ENCODE results near the gene VPS26A.

VPS26A gene

DNA sequence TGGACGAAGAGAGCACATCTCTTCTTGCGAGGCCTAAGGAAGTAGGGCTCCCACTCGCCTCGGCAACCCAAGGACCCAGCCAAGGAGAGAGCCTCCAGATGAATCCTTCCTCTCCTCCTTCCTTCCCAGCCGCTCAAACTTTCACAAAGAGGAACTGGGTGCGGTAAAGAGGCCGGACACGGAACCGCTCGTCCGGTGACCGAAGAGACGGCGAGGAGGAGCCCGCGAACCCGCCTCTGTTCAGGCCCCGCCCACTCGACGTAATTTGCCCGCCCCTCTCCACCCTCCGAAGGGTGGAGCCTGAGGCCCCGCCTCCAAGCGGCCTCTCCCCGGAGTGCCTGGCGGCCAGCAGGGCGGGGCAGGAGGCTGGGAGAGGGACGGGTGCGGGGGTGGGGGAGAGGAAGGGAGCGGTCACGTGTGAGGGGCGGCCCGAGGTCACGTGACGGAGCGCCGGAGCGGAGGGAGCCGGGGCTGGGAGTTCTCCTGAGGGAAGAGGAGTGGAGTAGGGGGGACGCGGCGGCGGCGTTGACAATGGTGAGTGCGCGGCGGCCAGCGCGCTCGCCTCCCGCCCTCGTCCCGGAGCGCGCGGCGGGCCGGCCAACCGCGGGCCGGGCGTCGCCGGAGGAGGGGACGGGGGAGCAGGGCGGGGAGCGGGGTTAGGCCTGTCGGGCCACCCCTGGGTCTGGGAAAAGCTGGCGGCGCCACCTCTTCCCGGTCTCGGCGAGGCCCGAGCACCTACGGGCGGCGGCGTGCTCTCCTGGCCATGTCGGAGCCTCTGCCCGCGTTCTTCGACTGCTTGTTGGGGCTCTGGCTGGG lies at the start of gene VPS26A:
TSS of gene VPS26A (plus strand) at position 432 of the 816 bp plus-strand sequence. CDS start at position 532, 100 bp downstream.
- DNase-seq: peak; percentile 98

DNA sequence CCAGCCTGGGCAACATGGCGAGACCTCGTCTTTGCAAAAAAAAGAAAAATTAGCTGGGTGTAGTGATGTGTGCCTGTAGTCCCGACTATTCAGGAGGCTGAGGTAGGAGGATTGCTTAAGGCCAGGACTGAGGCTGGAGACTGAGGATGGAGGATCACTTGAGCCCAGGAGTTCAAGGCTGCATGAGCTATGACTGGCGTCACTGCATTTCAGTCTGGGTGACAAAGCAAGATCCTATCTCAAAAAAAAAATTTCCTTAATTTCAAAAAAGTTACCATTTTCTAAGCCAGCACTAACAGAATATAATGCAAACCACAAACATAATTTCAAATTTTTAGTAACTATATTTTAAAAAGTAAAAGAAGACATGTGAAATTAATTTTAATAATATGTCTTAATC lies 49.4 kb upstream of the VPS26A start:
- DNase-seq: no peak

DNA sequence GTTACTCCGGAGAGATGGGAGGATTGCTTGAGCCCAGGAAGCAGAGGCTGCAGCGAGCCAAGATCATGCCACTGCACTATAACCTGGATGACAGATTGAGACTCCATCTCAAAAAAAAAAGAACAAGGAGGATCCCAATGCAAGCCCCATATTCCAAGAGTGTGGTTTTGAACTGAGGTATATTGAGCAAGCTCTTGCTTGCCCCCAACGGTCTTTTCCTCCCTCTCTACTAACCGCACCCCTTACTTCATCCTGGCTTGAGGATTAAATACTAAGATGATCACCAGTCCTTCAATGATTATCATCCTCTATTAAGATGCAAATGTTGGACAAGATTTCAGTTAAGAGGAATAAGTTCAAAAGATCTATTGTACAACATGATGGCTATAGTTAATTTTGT lies 48.5 kb upstream of the VPS26A start:
- DNase-seq: no peak

GRCh38 chr10:69078311-69078710 lies 45.7 kb upstream of the VPS26A start:
- no peak for DNase-seq

GRCh38 chr10:69080226-69080625 lies 43.8 kb upstream of the VPS26A start:
- DNase-seq: no peak

- DNase-seq: no peak
Measured at GRCh38 chr10:69086001-69086509, 37.9 kb upstream of the VPS26A start.

GRCh38 chr10:69087590-69088470 lies 36.1 kb upstream of the VPS26A start, which contains the start of gene SRGN:
Gene SRGN, plus strand, starts transcription at chr10:69088103. Its CDS starts 55 bp downstream, at chr10:69088158.
- DNase-seq: peak; percentile 78

- DNase-seq: peak; percentile 11
Measured at GRCh38 chr10:69088471-69088769, 35.6 kb upstream of the VPS26A start.

DNA sequence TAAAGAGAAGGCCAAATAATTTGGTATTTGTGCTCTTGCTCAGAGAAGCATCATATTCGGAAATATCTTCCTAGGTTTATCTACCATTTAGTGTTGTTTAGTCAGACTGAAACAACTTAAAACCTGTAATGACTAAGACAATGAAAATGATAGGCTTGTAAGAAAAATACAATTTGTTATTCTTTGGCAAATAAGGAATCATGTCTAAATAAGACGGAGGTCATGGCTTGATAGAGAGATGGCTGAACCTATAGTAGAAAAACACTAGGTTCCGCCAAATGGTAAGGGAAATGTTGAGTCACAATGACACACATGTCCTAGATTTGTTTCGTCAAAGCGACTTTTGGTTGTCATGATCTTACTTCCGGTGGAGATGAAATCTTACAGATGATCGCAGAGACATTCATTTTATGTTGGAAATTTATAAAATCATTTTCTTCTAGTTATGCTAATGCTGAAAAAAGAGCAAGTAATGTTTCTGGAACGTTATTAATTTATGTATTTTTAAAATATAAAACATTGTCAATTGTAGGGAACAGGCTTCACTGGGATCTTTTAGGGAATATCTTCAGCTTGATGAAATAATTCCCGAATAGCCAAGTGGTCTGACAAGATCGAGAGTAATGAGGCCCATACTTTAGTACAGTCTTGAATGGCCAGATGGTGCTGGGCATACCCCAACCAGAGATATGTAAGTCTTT lies 35.0 kb upstream of the VPS26A start:
- DNase-seq: peak; percentile 36

DNA sequence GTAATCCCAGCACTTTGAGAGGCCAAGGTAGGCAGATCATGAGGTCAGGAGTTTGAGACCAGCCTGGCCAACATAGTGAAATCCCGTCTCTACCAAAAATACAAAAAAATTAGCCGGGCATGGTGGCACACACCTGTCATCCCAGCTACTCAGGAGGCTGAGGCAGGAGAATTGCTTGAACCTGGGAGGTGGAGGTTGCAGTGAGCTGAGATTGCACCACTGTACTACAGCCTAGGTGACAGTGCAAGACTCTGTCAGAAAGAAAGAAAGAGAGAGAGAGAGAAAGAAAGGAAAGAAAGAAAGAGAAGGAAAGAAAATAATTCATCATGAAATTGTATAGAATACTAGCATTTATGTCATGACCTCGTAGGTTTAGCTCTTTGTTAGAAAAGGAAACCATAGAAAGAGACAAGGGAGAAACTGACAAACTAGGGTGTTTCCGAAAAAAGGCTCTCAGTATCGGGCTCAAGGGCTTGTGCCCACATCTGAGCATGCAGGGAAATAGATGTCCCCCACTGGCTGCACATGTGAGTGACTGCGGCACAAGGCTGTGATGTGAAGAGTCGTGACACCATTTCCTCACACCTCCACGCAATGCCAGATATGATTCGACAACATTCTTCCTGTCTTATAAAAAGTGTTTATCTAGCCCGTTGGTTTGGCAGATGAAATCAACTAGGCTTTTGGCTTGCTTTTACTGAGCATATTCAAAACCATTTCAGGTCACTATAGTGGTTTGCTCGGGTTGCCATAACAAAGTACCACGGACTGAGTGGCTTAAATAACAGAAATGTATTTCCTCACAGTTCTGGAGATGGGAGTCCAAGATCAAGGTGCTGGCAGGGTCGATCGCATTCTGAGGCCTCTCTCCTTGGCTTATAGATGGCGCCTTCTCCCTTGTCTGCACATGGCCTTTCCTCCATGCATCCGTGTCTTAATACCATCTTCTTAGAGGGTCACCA lies 34.1 kb upstream of the VPS26A start:
- DNase-seq: peak; percentile 69

GRCh38 chr10:69090685-69091084 lies 33.3 kb upstream of the VPS26A start:
- DNase-seq: no peak

GRCh38 chr10:69091143-69091651 lies 32.8 kb upstream of the VPS26A start:
- no peak for DNase-seq

DNA sequence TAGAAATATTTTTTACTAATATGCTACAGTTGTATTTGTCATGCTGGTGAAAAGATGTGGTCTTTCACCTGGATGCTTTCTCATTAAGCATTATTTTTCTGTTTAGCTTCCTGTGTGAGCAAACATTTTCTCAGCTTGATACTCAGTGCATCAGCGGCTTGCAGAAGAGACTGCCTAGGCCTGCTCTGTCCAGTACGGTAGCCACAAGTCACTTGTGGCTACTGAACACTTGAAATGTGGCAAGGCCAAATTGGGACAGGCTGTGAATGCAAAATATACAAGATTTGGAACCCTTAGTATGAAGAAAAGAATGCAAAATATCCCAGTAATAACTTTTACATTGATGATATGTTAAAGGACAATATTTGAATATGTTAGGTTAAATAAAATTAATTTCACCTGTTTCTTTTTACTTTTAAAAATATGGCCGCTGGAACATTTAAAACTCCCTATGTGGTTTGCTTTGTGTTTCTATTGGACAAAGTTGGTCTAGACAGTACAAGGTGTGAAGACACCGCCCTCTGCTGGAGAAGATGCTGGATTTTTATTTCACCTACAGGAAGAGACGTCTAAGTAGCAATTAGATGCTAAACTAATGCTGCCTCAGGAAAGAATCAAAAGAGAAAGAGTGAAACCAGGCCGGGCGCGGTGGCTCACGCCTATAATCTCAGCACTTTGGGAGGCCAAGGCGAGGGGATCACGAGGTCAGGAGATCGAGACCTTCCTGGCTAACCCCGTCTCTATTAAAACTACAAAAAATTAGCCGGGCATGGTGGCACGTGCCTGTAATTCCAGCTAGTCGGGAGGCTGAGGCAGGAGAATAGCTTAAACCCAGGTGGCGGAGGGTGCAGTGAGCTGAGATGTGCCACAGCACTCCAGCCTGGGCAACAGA lies 30.8 kb upstream of the VPS26A start:
- DNase-seq: peak; percentile 89

DNA sequence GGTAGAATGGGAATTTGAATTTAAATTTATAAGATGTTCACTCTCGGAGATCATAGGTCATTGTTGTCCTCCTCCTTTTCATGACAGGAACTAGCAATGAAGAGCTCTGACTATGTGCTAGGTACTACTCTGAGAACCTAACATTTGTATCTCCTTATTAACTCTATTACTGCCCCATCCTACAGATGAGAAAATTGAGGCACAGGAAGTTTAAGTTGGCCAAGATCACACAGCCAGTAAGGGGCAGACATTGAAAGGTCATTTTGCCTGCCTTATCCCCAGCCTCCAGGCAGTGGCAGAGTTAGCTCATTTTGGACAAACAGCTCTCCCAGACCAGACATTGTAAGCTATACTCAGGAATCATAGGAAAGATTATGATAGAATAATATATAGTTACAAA lies 30.0 kb upstream of the VPS26A start:
- DNase-seq: no peak

- DNase-seq: no peak
Measured at GRCh38 chr10:69096045-69096444, 27.9 kb upstream of the VPS26A start.

DNA sequence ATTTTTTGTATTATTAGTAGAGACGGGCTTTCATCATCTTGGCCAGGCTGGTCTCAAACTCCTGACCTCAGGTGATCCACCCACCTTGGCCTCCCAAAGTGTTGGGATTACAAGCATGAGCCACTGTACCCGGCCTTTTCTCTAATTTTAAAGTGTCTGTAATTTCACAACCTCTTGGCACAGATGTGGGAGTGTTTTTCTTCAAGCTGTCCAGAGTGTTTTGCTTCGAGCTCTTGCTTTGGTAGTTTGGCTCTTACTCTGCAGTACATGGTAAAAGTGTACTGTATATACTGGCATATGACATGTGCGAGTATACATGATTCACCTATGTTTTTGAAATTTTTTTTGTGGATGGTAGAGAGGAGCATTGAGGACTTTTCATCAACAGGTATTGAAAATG lies 26.2 kb upstream of the VPS26A start:
- DNase-seq: no peak

- no peak for DNase-seq
Measured at GRCh38 chr10:69100136-69100872, 23.7 kb upstream of the VPS26A start.

- DNase-seq: peak; percentile 44
Measured at GRCh38 chr10:69101451-69102095, 22.4 kb upstream of the VPS26A start.

- DNase-seq: no peak
Measured at GRCh38 chr10:69102440-69102839, 21.5 kb upstream of the VPS26A start.
